ENCODE measurements around the gene ERFE. TPM values are rescaled to one million over a fixed set of nuclear protein-coding genes. Genes with fewer than 3 reads are reported as not detected.

Gene ERFE
- total and polyA plus RNA-seq, 2 experiments from 2014 or later, result 0.41 to 0.86 TPM

- Histone ChIP-seq H3K9me3 (ENCODE audit: low read depth) (no peaks in the 10 kb centered on the region), H3K9ac (no peak overlapping the region), H3K4me2 (ENCODE audit: unreplicated experiment) (no peak overlapping the region), H3F3A (ENCODE audit: insufficient read depth) (no peaks in the 10 kb centered on the region), H3K36me3 (ENCODE audit: low read depth) (no peaks in the 10 kb centered on the region), H3K4me3 (no peak overlapping the region), H3K27ac (no peak overlapping the region), H3K9me2 (ENCODE audit: insufficient read depth) (no peaks in the 10 kb centered on the region), H4K20me1 (ENCODE audit: insufficient read depth) (no peaks in the 10 kb centered on the region), H3K79me2 (ENCODE audit: insufficient read depth) (no peaks in the 10 kb centered on the region), H3K27me3 (replicated peaks; ENCODE audit: insufficient read depth) (no peaks in the 10 kb centered on the region), H2AFZ (no peak overlapping the region), H3K4me1 (ENCODE audit: insufficient read depth) (no peaks in the 10 kb centered on the region)
- TF ChIP-seq EZH2phosphoT487 (IDR thresholded peaks at IDR 0.05; ENCODE audit: insufficient read depth, low read depth) (no peak), EZH2 (IDR thresholded peaks at IDR 0.05; ENCODE audit: insufficient read depth, poor library complexity, severe bottlenecking) (no peak)
- DNase-seq, result no peak
- 54 to 60% methylated on average over 19 to 30 of the region's 30 CpGs for WGBS, 2 experiments (ENCODE audit: low coverage in 1 of 2, low lambda C conversion rate in 2 of 2, missing lambda C conversion rate in 2 of 2)
- in situ Hi-C loops (cut with MboI), result no loop called here
Measured at GRCh38 chr2:238128534-238129001, 30.2 kb upstream of the ERFE start.

GRCh38 chr2:238129166-238130010 lies 29.4 kb upstream of the ERFE start:
- Histone ChIP-seq H2AFZ (no peak overlapping the region), H3K79me2 (ENCODE audit: insufficient read depth) (no peaks in the 10 kb centered on the region), H3K4me3 (no peak overlapping the region), H3K27ac (no peak overlapping the region), H4K20me1 (ENCODE audit: insufficient read depth) (no peaks in the 10 kb centered on the region), H3K27me3 (replicated peaks; ENCODE audit: insufficient read depth) (no peaks in the 10 kb centered on the region), H3K9me2 (ENCODE audit: insufficient read depth) (no peaks in the 10 kb centered on the region), H3K36me3 (ENCODE audit: low read depth) (no peaks in the 10 kb centered on the region), H3K4me2 (ENCODE audit: unreplicated experiment) (no peak overlapping the region), H3K9me3 (ENCODE audit: low read depth) (no peaks in the 10 kb centered on the region), H3F3A (ENCODE audit: insufficient read depth) (no peaks in the 10 kb centered on the region), H3K9ac (no peak overlapping the region), H3K4me1 (ENCODE audit: insufficient read depth) (no peaks in the 10 kb centered on the region)
- WGBS, 2 experiments (ENCODE audit: low coverage in 1 of 2, low lambda C conversion rate in 2 of 2, missing lambda C conversion rate in 2 of 2), result 81 to 83% methylated on average over 21 to 22 of the region's 22 CpGs
- TF ChIP-seq EZH2phosphoT487 (IDR thresholded peaks at IDR 0.05; ENCODE audit: insufficient read depth, low read depth), result no peak
- no peak for TF ChIP-seq EZH2 (IDR thresholded peaks at IDR 0.05; ENCODE audit: insufficient read depth, poor library complexity, severe bottlenecking)
- in situ Hi-C loops (cut with MboI), result no loop called here
- DNase-seq, result no peak

DNA sequence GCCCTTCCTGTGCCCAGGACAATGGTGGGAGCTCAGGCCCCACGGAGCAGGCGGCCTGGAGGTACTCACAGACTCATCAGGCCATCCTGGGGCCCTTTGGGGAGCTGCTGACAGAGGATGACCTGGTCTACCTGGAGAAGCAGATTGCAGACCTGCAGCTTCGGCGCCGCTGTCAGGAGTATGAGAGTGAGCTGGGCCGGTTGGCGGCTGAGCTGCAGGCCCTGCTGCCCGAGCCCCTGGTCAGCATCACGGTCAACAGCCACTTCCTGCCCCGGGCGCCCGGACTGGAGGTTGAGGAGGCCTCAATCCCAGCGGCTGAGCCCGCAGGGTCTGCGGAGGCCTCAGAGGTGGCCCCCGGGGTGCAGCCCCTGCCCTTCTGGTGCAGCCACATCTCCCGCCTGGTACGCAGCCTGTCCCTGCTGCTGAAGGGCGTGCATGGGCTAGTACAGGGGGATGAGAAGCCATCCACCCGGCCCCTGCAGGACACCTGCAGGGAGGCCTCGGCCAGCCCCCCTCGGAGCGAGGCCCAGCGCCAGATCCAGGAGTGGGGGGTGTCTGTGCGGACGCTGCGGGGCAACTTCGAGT lies 28.6 kb upstream of the ERFE start:
- in situ Hi-C loops (cut with MboI), result no loop called here
- 85 to 87% methylated on average over 25 to 28 of the region's 28 CpGs for WGBS, 2 experiments (ENCODE audit: low coverage in 1 of 2, low lambda C conversion rate in 2 of 2, missing lambda C conversion rate in 2 of 2)
- Histone ChIP-seq H3K9ac (no peak overlapping the region), H3K79me2 (ENCODE audit: insufficient read depth) (no peaks in the 10 kb centered on the region), H3K27ac (no peak overlapping the region), H3K4me1 (ENCODE audit: insufficient read depth) (no peaks in the 10 kb centered on the region), H2AFZ (no peak overlapping the region), H3F3A (ENCODE audit: insufficient read depth) (no peaks in the 10 kb centered on the region), H3K4me2 (ENCODE audit: unreplicated experiment) (no peak overlapping the region), H3K9me2 (ENCODE audit: insufficient read depth) (no peaks in the 10 kb centered on the region), H3K4me3 (no peak overlapping the region), H3K36me3 (ENCODE audit: low read depth) (no peaks in the 10 kb centered on the region), H4K20me1 (ENCODE audit: insufficient read depth) (no peaks in the 10 kb centered on the region), H3K9me3 (ENCODE audit: low read depth) (no peaks in the 10 kb centered on the region), H3K27me3 (replicated peaks; ENCODE audit: insufficient read depth) (no peaks in the 10 kb centered on the region)
- no peak for TF ChIP-seq EZH2 (IDR thresholded peaks at IDR 0.05; ENCODE audit: insufficient read depth, poor library complexity, severe bottlenecking)
- TF ChIP-seq EZH2phosphoT487 (IDR thresholded peaks at IDR 0.05; ENCODE audit: insufficient read depth, low read depth), result no peak
- no peak for DNase-seq

- Histone ChIP-seq H3K79me2 (ENCODE audit: insufficient read depth) (no peaks in the 10 kb centered on the region), H2AFZ (no peak overlapping the region), H3K9me2 (ENCODE audit: insufficient read depth) (no peaks in the 10 kb centered on the region), H4K20me1 (ENCODE audit: insufficient read depth) (no peaks in the 10 kb centered on the region), H3K27me3 (replicated peaks; ENCODE audit: insufficient read depth) (no peaks in the 10 kb centered on the region), H3K9ac (no peak overlapping the region), H3K27ac (no peak overlapping the region), H3K4me2 (ENCODE audit: unreplicated experiment) (no peak overlapping the region), H3K9me3 (ENCODE audit: low read depth) (no peaks in the 10 kb centered on the region), H3F3A (ENCODE audit: insufficient read depth) (no peaks in the 10 kb centered on the region), H3K4me3 (no peak overlapping the region), H3K4me1 (ENCODE audit: insufficient read depth) (no peaks in the 10 kb centered on the region), H3K36me3 (ENCODE audit: low read depth) (no peaks in the 10 kb centered on the region)
- no peak for DNase-seq
- in situ Hi-C loops (cut with MboI), result no loop called here
- 84 to 87% methylated on average over 43 to 46 of the region's 68 CpGs for WGBS, 2 experiments (ENCODE audit: low coverage in 1 of 2, low lambda C conversion rate in 2 of 2, missing lambda C conversion rate in 2 of 2)
- TF ChIP-seq EZH2 (IDR thresholded peaks at IDR 0.05; ENCODE audit: insufficient read depth, poor library complexity, severe bottlenecking) (no peak), EZH2phosphoT487 (IDR thresholded peaks at IDR 0.05; ENCODE audit: insufficient read depth, low read depth) (no peak)
Measured at GRCh38 chr2:238130696-238131628, 27.8 kb upstream of the ERFE start.
